ENCODE data around the gene APOBEC3F. TPM values are rescaled to one million over a fixed set of nuclear protein-coding genes. Genes with fewer than 3 reads are reported as not detected.
A peak's percentile ranks its signal among the peaks of the same experiment; 100 is the strongest.
"Not testable (repeated sequence)": the region's sequence is repeated elsewhere in the genome, so short reads cannot be mapped to it uniquely, and the experiment has no call there.

APOBEC3F gene
- polyA plus RNA-seq, 3 donors from 2014 or later = 9.0 to 43.0 (median 16.8) TPM

GRCh38 chr22:39016592-39016991 lies 24.1 kb upstream of the APOBEC3F start:
- peaks cover 4 to 10% (median 5%) of the 10 kb centered on the region in 3 donors for H3K36me3 Mint-ChIP-seq
- peak overlapping the region; percentile 18 to 50 (median 44) for H3K4me3 Mint-ChIP-seq
- H3K4me1 Mint-ChIP-seq = peaks cover 59 to 61% of the 10 kb centered on the region in 2 donors
- DNase-seq = no peak
- H3K27me3 Mint-ChIP-seq (ENCODE audit: low read depth in 3 of 3) = peaks cover 4 to 8% (median 8%) of the 10 kb centered on the region in 3 donors
- peak overlapping the region in 5 of 6 donors; percentile 31 to 82 (median 58) for H3K27ac Mint-ChIP-seq
- H3K9me3 Mint-ChIP-seq = no peaks in the 10 kb centered on the region

- peaks cover 4 to 12% (median 8%) of the 10 kb centered on the region in 3 donors for H3K27me3 Mint-ChIP-seq (ENCODE audit: low read depth in 3 of 3)
- DNase-seq = no peak
- H3K4me1 Mint-ChIP-seq = peaks cover 65 to 66% of the 10 kb centered on the region in 2 donors
- peak overlapping the region in 5 of 6 donors; percentile 48 to 71 (median 67) for H3K27ac Mint-ChIP-seq
- peaks cover 4 to 13% (median 5%) of the 10 kb centered on the region in 3 donors for H3K36me3 Mint-ChIP-seq
- H3K9me3 Mint-ChIP-seq = no peaks in the 10 kb centered on the region
- peak overlapping the region in 2 of 5 donors; percentile 50 to 64 for H3K4me3 Mint-ChIP-seq
Observed at GRCh38 chr22:39017596-39018365, 22.9 kb upstream of the APOBEC3F start.

- not testable (repeated sequence) for H3K9me3 Mint-ChIP-seq; H3K27me3 Mint-ChIP-seq (ENCODE audit: low read depth in 3 of 3)
- Mint-ChIP-seq H3K36me3 (peaks cover 9 to 24% (median 9%) of the 10 kb centered on the region in 3 donors), H3K27ac (peak overlapping the region; percentile 94 to 98 (median 96)), H3K4me3 (peak overlapping the region; percentile 90 to 95 (median 94)), H3K4me1 (peaks cover 62 to 64% of the 10 kb centered on the region in 2 donors)
- DNase-seq = peak in 1 of 3 donors; percentile 17
Observed at GRCh38 chr22:39020021-39020651, 20.5 kb upstream of the APOBEC3F start.

GRCh38 chr22:39021552-39022250 lies 19.0 kb upstream of the APOBEC3F start:
- no peak for DNase-seq
- Mint-ChIP-seq H3K9me3 (no peaks in the 10 kb centered on the region), H3K36me3 (peaks cover 9 to 24% (median 9%) of the 10 kb centered on the region in 3 donors), H3K27me3 (ENCODE audit: low read depth in 3 of 3) (peaks cover 4 to 8% (median 8%) of the 10 kb centered on the region in 3 donors), H3K27ac (peak overlapping the region; percentile 94 to 98 (median 96)), H3K4me3 (peak overlapping the region; percentile 90 to 95 (median 94)), H3K4me1 (peaks cover 59 to 70% of the 10 kb centered on the region in 2 donors)

- peak overlapping the region; percentile 20 to 89 (median 72) for H3K27ac Mint-ChIP-seq
- peak overlapping the region in 4 of 5 donors; percentile 10 to 63 (median 34) for H3K4me3 Mint-ChIP-seq
- DNase-seq = peak in 2 of 3 donors; percentile 32 to 33
- peaks cover 54 to 61% of the 10 kb centered on the region in 2 donors for H3K4me1 Mint-ChIP-seq
- peaks cover 4 to 21% (median 5%) of the 10 kb centered on the region in 3 donors for H3K36me3 Mint-ChIP-seq
- no peaks in the 10 kb centered on the region for H3K9me3 Mint-ChIP-seq
- peaks cover 4 to 8% (median 5%) of the 10 kb centered on the region in 3 donors for H3K27me3 Mint-ChIP-seq (ENCODE audit: low read depth in 3 of 3)
Observed at GRCh38 chr22:39024519-39025308, 15.9 kb upstream of the APOBEC3F start.

- Mint-ChIP-seq H3K9me3 (no peaks in the 10 kb centered on the region), H3K27me3 (ENCODE audit: low read depth in 3 of 3) (peaks cover 0 to 3% (median 0%) of the 10 kb centered on the region in 3 donors), H3K27ac (peak overlapping the region in 5 of 6 donors; percentile 43 to 81 (median 64)), H3K4me3 (no peak overlapping the region), H3K4me1 (peaks cover 37 to 48% of the 10 kb centered on the region in 2 donors), H3K36me3 (peaks cover 4 to 14% (median 5%) of the 10 kb centered on the region in 3 donors)
- no peak for DNase-seq
Observed at GRCh38 chr22:39026509-39027150, 14.0 kb upstream of the APOBEC3F start.

- H3K27ac Mint-ChIP-seq = peak overlapping the region in 4 of 6 donors; percentile 27 to 60 (median 46)
- H3K27me3 Mint-ChIP-seq (ENCODE audit: low read depth in 3 of 3) = no peaks in the 10 kb centered on the region
- H3K4me3 Mint-ChIP-seq = no peak overlapping the region
- H3K4me1 Mint-ChIP-seq = peaks cover 26 to 37% of the 10 kb centered on the region in 2 donors
- no peak for DNase-seq
- H3K36me3 Mint-ChIP-seq = peaks cover 4 to 11% (median 5%) of the 10 kb centered on the region in 3 donors
- H3K9me3 Mint-ChIP-seq = no peaks in the 10 kb centered on the region
Observed at GRCh38 chr22:39027717-39028116, 12.9 kb upstream of the APOBEC3F start.

GRCh38 chr22:39028281-39028680 lies 12.4 kb upstream of the APOBEC3F start:
- Mint-ChIP-seq H3K27ac (peak overlapping the region in 2 of 6 donors; percentile 27 to 60), H3K27me3 (ENCODE audit: low read depth in 3 of 3) (no peaks in the 10 kb centered on the region), H3K9me3 (no peaks in the 10 kb centered on the region), H3K4me1 (peaks cover 25 to 34% of the 10 kb centered on the region in 2 donors), H3K36me3 (peaks cover 4 to 11% (median 5%) of the 10 kb centered on the region in 3 donors), H3K4me3 (no peak overlapping the region)
- no peak for DNase-seq

- H3K27ac Mint-ChIP-seq = no peak overlapping the region
- H3K36me3 Mint-ChIP-seq = peaks cover 0 to 5% (median 5%) of the 10 kb centered on the region in 3 donors
- no peaks in the 10 kb centered on the region for H3K9me3 Mint-ChIP-seq
- peaks cover 16 to 25% of the 10 kb centered on the region in 2 donors for H3K4me1 Mint-ChIP-seq
- H3K4me3 Mint-ChIP-seq = no peak overlapping the region
- no peaks in the 10 kb centered on the region for H3K27me3 Mint-ChIP-seq (ENCODE audit: low read depth in 3 of 3)
- DNase-seq = no peak
Observed at GRCh38 chr22:39029227-39029626, 11.4 kb upstream of the APOBEC3F start.

- Mint-ChIP-seq H3K27me3 (ENCODE audit: low read depth in 3 of 3) (no peaks in the 10 kb centered on the region), H3K4me3 (no peak overlapping the region), H3K4me1 (peaks cover 5 to 13% of the 10 kb centered on the region in 2 donors), H3K9me3 (no peaks in the 10 kb centered on the region), H3K36me3 (no peaks in the 10 kb centered on the region), H3K27ac (peak overlapping the region in 2 of 6 donors; percentile 69)
- DNase-seq = no peak
Observed at GRCh38 chr22:39030705-39031104, 10.0 kb upstream of the APOBEC3F start.

- H3K27ac Mint-ChIP-seq = peak overlapping the region in 2 of 6 donors; percentile 55 to 67
- DNase-seq; H3K27me3 Mint-ChIP-seq (ENCODE audit: low read depth in 3 of 3): not testable (repeated sequence)
Observed at GRCh38 chr22:39031434-39032295, 9.0 kb upstream of the APOBEC3F start.

GRCh38 chr22:39037071-39037470 lies 3.6 kb upstream of the APOBEC3F start:
- peaks cover 11 to 22% of the 10 kb centered on the region in 2 donors for H3K4me1 Mint-ChIP-seq

More at GRCh38 chr22:39031434-39032295, 9.0 kb upstream of the APOBEC3F start:
- not testable (repeated sequence) for H3K9me3 Mint-ChIP-seq, H3K36me3 Mint-ChIP-seq, H3K4me1 Mint-ChIP-seq, H3K4me3 Mint-ChIP-seq

More at GRCh38 chr22:39037071-39037470, 3.6 kb upstream of the APOBEC3F start:
- peak overlapping the region in 5 of 6 donors; percentile 20 to 50 (median 38) for H3K27ac Mint-ChIP-seq
- H3K36me3 Mint-ChIP-seq; DNase-seq; H3K4me3 Mint-ChIP-seq; H3K27me3 Mint-ChIP-seq (ENCODE audit: low read depth in 3 of 3); H3K9me3 Mint-ChIP-seq: not testable (repeated sequence)
